NCI-H128 (cell line): ENCODE results near the gene LAMA4.

ENCODE experiments used
- DNase-seq: peaks from one replicate; lab custom pipeline; 2025; ENCODE audit not compliant: unreplicated experiment; lab: John Stamatoyannopoulos, UW

The LAMA4 gene

DNA sequence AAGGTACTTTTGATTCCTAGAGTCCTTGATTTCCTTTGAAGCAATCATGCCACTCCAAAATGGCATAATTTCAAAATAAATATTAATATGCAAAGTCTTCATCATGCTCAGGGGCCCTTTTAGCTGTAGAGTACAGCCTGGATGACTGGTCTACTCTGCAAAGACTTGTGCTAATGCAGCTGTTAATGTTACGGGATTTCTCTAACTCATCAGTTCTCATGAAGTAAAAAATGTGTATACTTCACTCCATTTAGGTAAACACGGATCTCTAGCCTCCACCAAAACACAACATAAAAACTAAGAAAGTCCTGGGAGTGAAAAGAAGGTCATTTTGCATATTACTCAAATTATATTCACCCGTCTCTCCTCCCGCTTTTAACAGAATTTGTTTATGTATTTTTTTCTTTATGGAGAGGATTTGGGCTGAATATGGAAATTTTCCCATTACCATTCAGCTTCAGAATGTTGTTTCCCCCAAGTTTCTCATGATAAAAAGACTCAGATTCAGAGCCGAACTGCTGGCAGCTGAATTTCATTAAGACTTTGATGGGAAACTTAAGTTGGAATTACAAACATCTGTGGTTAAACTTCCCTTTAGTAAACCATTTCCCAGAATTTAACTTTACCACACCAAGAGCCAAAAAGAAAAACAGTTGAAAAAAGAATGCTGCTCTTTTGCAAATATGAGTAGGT lies 8.7 kb downstream of the LAMA4 start:
- DNase-seq, result no peak

DNA sequence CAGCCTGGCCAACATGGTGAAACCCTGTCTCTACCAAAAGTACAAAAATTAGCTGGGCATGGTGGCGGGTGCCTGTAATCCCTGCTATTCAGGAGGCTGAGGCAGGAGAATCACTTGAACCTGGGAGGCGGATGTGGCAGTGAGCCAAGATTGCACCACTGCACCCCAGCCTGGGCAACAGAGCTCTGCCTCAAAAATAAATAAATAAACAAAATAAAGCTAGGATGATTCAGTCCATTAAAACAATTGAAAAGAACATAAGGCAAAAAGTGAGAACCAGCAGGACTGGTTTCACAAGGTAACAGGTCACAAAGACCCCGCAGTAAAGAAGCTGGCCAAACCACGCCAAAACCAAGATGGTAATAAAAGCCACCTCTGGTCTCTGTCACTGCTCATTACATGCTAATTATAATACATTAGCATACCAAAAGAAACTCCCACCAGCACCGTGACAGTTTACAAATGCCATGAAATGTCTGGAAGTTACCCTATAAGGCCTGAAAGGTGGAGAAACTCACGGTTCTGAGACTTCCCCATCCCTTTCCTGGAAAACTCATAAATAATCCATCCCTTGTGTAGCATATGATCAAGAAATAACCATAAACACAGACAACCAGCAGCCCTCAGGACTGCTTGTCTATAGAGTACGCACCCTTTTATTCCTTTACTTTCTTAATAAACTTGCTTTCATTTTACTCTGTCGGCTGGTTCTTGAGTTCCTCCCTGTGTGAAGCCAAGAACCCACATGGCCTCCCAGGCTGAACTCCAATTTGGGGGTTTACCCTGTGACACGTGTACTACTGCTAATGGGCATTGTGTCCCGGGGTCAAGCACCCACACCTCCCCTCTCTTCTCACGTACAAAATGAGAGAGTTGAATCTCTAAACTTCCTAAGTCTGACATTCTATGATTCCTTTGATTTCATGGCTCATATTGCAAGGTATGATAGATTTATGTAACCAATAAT lies 10.2 kb downstream of the LAMA4 start:
- no peak for DNase-seq

DNA sequence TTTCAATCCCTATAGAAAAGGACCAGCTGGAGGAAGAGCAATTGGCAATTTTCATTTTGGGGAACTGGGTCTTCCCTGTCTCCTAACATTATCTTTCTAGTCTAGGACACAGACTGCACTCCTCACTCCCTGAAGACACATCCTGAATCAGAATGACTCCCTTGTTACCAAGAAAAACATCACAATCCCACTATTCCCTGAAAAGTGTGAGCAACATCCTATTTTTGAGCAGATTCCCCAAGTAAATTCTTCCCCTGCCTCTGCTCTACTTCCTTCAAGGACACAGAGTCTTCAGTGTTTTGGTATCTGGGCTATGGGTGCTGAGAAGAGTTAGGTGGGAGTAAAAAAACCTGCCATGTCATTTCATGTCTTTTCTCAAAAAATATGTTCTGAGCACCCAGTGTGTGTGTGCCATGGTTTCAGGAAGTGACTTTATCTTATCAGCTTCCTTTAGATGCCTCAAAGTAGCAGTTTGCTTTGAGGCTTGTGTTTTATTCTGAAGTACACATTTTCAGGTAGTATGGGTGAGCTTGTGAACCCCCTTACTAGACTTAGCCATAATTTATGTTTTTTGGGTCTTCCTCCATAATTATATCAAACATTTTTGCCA lies 12.4 kb downstream of the LAMA4 start:
- no peak for DNase-seq

DNA sequence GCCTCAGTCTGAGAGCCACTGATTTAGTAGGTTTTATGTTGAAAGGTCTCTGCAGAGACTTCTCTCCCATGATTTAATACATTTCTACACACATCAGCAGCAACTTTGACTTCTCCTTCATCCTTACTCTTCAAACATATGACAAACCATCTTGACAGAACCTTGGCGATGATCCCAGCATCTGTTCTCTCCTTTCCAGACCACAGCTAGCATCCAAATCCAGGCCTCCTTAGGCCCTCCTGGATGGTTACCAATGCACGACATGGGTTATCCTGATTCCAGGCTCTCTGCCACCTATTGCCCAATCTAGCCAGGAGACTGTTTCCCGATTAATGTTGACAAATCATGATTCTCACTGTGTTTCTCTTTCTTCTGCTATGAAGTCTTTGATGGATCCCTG lies 16.8 kb downstream of the LAMA4 start:
- DNase-seq, result no peak

DNA sequence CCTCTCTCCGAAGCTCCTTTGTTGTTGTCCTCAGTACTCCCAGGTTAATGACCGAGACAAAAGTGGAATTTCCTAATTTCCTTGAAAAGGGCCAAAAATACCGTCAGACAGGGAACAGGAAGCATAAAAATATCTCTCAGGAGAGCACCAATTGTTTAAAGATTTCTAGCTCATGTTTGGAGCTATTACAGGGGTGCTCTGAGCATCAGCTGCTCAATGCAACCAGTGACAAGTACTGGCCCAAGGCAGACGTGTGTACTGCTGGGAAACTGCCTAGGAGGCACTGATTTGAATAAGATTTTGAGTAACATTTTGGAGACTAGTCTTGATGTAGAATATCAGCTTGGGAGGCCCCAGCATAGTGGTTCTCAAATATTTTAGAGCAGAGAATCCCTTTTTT lies 17.3 kb downstream of the LAMA4 start:
- DNase-seq, result no peak

DNA sequence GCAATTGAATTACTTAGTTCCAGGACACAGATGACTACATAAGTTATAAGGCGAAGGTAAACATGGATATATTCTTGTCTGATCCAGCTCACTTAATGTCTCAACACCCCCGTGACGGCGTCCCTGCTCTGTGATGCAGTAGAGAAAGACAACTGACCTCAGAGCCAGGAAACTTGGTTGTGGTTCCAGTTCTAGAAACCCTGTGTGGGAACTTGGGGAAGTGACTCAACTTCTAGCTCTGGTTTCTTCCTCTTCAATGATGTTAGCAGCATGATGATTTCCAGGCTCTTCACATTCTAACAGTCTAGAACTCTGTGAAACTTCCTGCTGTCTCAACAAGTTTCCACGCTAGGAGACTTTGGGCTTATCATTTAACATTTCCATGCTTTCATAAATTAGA lies 18.4 kb downstream of the LAMA4 start:
- no peak for DNase-seq

DNA sequence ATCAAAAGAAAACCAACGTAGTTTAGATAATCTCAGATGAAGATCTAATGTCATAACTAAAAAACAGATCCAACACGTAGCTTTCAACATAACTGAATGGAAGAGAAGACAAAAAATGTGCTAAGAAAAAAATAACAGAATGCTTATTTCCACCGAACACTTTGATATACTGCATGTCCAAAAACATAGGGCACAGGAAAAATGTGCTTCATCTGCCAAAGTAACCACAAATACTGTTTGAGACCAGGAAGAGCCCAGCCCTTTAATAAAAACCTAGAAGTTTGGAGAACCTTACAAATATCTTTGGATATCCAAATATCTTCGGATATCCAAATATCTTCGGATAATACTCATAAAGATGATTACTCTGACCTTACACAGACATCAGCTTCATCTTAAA lies 19.8 kb downstream of the LAMA4 start:
- no peak for DNase-seq

DNA sequence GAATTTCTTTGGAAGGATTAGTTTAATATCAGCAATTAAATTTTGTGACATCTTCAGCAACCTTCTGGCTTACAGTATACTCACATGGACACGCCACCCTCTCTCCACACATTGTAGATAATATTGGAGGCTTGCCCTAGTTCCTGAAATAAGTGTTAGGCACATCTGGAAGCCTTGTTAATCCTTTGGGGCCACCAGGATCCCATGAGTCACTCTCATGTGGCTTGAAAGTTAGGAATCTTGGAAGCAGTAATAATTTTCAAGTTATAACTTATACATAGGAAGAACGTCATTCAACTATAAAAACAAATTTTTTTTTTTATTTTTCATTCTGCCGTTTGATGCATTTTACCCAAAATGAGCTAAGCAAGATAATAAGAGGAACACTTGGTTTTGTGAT lies 20.5 kb downstream of the LAMA4 start:
- DNase-seq, result no peak

DNA sequence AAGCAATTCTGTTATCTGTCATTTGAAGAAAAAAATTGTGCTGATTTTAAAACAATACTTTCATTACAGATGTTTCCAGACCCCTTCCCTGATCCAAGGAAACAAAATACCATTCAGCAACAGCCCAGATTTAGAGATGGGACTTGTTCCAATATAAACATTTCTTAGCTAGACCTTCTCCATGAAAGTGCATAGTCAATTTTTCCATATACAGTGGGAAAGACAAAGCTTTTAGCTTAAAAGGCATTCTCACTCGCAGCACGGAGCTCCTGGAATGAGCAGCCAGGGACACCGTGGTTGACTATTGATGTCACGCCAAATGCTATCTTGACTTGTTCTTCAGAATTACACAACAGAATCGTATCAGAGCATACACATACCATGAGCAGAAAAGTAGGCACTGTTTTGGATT lies 21.5 kb downstream of the LAMA4 start:
- no peak for DNase-seq

DNA sequence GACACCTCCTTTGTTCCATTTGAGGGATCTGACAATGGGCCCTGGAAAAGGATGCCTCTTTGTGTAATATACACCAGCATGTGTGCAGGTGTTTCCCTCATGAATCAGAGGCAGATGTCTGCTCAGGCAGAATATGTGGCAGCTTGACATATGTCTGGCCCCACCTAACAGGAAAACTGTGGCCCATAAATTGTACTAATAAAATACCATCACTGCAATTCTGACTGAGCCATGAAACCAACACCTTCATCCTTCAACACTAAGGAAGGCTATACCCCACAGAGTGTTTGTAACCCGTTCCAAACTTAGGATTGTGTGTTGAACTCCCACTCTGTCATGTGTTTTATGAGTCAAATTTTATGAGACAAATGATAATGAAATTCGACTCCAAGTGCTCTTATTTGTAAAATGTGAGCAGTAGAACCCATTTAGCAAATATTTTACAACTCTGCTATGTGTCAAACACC lies 22.7 kb downstream of the LAMA4 start:
- DNase-seq, result no peak

DNA sequence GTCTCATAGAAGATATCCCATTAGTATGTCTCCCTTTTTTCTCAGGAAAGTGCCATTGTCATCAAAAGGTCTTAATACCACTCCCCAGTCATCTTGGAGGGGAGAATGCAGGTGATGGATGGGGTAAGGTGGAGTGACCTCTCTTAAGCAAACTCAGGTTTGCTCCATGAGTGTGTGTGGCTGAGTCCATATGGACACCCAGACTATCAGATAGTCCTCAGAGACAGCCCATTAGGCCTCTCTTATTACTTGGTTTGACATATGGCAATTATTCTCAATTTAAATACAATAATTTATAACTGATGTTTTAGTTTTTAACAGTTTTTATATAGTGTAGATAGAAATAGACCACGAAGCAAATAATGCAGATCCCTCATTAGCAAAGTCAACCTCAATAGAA lies 23.2 kb downstream of the LAMA4 start:
- no peak for DNase-seq

DNA sequence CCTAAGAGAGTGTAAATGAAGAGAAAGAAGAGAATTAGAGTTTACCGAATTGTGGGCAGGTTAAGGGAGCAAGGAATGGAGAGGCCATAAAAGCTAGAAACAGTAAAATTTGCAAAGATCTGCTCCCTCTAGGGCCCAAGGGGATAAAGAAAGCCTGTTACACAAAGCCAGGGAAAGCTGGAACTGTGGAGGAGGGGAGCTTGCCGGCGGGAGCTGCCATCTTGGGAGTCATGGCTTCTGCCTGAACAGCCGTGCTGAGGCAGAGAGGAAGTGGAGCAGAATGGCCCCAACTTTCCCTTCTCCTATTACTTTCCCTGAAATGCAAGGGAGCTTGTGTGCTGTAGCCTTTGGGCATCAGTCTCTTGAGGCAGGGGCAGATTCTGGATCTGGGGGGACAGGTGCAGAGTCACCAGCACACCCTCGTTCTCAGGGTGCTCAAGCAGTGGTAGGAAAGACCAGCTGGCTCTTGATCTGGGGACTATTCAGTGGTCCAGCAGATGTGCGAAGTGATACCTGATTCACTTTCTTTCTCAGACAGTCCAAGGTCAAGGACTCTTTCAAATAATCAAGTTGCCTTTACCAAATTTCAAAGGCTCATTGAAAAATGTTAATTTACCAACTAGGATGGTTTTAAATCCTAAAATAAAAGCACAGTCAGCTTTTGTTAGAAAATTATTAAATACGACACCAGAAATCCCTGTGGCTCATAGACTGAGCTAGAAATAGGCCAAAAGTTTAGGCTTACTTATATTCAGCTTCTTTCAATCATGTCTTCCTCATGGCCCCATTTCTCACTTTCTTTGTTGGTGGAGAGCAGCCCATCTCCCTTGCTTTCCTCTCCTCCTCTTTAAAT lies 25.7 kb downstream of the LAMA4 start:
- no peak for DNase-seq

DNA sequence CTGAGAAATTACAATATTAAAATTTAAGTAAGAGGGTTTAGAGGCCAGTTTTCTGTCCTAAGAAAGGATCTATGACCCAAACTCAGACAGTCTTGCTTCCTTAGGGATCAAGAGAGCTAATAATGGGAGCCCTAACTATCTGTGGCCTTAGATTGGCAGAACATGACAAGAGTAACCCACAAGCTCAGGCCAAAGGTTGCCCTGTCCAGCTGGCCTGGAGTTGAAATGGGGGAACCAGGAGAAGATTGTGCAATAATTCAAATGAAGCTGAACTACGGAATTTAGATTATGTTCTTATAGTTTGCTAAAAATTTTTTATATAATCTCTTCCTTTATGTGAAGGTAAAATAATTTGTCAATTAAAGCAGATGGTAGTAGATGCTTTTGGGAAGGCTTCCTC lies 26.4 kb downstream of the LAMA4 start:
- no peak for DNase-seq

DNA sequence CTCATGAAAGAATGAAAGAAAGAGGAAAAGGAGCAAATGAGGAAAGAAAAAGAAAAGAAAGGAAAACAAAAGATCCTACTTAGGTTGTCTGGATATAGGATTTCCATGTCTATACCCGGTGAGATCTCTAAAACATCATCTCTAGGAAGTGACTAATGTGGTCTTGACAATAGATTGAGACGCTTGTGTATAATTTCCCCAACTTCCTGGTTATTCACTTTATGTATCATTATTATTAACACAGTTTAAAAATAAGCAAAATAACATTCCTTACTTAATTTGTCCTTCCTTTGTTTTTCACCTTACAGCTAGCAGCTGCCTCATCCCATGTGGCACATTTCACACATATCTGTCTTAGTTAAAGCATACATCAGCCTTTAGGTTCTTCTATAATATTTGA lies 27.0 kb downstream of the LAMA4 start:
- DNase-seq, result no peak

DNA sequence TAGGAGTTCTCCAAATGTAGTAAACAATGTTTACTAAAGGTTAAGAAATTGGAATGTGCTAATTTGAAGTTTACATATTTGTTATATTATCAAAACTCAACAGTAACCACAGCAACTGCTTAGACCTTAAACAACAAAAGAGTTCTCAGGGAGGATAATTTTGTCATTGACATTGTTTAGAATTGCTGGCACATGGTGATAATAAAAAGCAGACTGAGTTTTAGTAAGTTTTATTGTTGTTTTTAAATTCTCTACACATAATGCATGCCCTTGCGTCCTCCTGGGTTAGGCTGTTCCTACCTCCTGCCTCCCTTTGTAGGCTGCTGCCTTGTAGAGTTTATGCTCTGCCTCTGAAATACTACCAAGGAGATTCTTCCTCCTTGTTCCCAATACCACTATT lies 28.7 kb downstream of the LAMA4 start:
- DNase-seq, result no peak

DNA sequence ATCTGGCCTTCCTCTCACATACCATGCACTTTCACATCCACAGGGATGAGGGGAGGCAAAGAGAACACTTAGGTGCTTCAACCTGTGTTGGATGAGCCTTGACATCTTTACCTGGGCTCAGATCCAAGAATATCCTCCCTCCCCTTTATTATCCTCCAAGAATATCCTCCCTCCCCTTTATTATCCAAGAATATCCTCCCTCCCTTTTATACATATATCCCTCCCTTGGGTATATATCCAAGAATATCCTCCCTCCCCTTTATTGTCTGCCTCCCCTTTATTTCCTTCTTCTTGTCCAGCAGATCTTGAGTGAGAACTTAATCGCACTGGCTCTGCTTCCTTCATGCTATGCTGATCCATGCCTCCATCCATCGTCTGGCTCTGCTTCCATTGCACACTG lies 30.3 kb downstream of the LAMA4 start:
- no peak for DNase-seq

DNA sequence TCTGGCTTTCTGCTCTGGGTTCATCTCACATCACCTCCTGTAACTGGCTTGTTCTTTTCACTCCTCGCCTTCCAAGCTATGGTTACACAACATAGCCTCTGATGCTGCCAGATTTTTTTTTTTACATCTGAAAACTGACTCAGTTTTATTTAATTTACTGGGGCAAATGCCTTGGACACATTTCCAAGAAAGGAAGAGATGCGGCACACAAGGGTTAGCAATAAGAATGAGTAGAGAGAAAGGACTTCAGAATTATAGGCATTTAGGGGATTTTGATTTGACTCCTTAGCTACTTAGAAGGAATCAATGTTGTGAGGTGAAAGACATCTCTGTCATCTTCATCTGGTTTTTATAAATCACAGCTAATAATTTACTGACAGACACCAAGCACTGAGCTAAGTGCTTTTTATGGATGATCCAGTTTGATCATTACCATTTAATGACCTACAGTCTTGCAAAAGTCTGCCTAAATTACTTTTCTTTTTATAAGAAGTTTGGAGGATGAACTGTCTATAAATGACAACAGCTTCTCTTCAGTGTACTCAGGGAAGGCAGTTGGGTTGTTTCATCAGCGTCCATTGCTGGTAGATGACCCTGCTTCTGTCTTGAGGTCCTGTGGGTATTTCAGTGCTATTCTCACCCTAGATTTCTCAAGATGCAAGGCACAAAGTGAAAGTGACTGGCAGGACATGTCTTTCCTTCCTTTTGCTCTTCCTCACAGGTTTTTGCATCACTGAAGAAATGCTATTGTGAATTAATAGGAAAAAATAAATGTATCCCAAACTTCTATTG lies 31.1 kb downstream of the LAMA4 start:
- no peak for DNase-seq

DNA sequence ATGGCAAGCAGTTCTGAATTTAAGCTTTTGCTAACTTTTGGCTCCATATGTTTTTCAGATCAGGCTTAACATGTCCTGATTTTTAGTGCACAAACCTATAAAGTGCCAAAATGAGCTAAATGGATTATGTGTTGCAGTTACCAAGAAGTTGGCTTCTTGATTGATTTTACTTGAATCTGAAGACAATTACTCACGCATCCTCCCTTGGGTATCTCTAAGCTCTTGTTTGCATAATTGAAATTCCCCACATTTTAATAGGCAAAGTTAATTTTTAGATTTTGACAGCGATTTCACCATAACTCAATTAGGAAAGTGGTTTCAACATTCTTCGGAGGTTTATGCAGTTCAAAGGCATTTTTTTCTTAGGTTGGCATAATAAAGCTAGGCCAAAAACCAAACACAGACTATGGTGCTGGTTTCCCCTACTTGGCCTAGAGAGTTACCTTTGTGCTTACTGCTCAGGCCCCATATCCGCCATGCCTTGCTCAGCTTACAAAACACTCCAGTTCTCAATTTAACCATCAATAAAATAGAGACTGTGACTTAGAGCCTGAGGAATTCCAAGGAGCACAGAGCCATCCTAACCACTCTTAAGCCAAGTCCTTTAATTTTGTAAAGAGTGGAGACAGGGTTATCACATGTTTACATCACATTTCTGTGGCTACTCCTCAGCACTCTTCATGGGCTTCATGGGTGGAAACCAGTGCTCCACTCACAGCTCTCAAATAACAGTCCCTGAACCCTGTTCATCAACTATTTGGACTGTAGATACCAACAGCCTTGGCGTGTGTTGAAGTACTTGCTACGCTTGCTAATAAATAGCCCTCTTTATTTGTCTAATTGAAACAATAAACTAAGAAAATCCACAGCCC lies 32.1 kb downstream of the LAMA4 start:
- DNase-seq, result no peak

DNA sequence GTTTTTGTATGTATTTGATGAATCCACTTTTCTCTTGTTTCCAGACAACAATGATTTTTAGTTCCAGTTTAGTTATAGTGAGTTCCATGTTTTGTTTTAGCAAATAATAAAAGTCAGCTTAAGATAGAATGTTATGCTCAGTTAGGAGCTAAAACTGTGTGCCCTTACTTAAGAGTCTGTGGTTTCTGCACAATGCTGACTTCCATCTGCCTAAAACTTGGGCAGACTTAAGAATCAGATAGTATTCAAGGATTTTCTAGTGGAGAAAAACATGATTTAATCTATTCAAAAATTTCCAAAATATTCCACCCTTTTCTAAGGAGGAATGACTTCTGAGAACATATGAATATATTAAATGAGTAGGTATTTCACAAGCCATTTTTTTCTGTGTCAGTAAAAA lies 32.8 kb downstream of the LAMA4 start:
- DNase-seq, result no peak
